Measurements from ENCODE around the gene PEX11B. TPM values are rescaled to one million over a fixed set of nuclear protein-coding genes. Genes with fewer than 3 reads are reported as not detected.
A peak's percentile ranks its signal among the peaks of the same experiment; 100 is the strongest.

The PEX11B gene
- total and polyA plus RNA-seq, 2 of the 4 experiments (the other 2 are of a cell fraction), result 15.4 to 24.3 TPM

- H3K4me3 ChIP-seq (ENCODE audit: insufficient read depth, low read depth, low read length), result peak within 1 kb of the TSS; percentile 61
- H3K36me3 ChIP-seq (ENCODE audit: control insufficient read depth, insufficient read depth, low read length), result no peaks in the 10 kb centered on the region
- H2AFZ ChIP-seq (replicated peaks; ENCODE audit: low read length, poor library complexity), result peak within 1 kb of the TSS; percentile 92
- H3K18ac ChIP-seq (ENCODE audit: low read depth, low read length), result peak within 1 kb of the TSS; percentile 46
- ChIA-PET CTCF (interaction anchor here (0.8 to 2.2 kb wide), 4 partner anchors 13 to 73 kb away, joined by 3 to 18 read pairs (median 4); partner anchors contain the start of gene RBM8A), POLR2A (ENCODE audit: unreplicated experiment) (interaction anchor here (0.6 to 1.1 kb wide), 2 partner anchors 37 to 41 kb away, joined by 3 to 4 read pairs; partner anchors contain the start of gene RBM8A)
- H3K14ac ChIP-seq (replicated peaks; ENCODE audit: low read depth, low read length), result peak within 1 kb of the TSS; percentile 98
- peak within 1 kb of the TSS; percentile 96 for H3K23ac ChIP-seq (ENCODE audit: low read depth, low read length)
- peak within 1 kb of the TSS; percentile 79 to 95 for H4K8ac ChIP-seq (ENCODE audit: low read depth in 2 of 2, low read length in 2 of 2)
- no TSS peak for BruUV-seq (replicated peaks)
- dilution Hi-C loops (cut with HindIII; ENCODE audit: low sequenced_read_pairs, unreplicated experiment), result no loop called here
- H3K9me3 ChIP-seq (ENCODE audit: control insufficient read depth, insufficient read depth, low read length), result peaks cover 2% of the 10 kb centered on the region
- peak within 1 kb of the TSS; percentile 88 for H3K4me2 ChIP-seq (ENCODE audit: low read depth, low read length)
- peaks cover 0 to 44% of the 10 kb centered on the region in 2 experiments; a peak in 3 of 4 replicates for H3K79me1 ChIP-seq (ENCODE audit: low read depth in 1 of 2, low read length in 2 of 2)
- WGBS, 2 experiments (ENCODE audit: extremely low coverage in 2 of 2, insufficient read length in 1 of 2), result 2% methylated on average over 11 of the region's 37 CpGs; no CpG with 5 or more reads in 1 of the 2 experiments
- H2AK9ac ChIP-seq (replicated peaks; ENCODE audit: low read depth, low read length, poor library complexity), result peak within 1 kb of the TSS; percentile 45
- peak within 1 kb of the TSS; percentile 80 for H2BK120ac ChIP-seq (ENCODE audit: low read depth, low read length)
- H2BK15ac ChIP-seq (ENCODE audit: low read depth, low read length), result peak within 1 kb of the TSS; percentile 62; the same call in 1 of the 3 replicates
- peak within 1 kb of the TSS; percentile 92 for H2AK5ac ChIP-seq (ENCODE audit: low read depth, low read length)
- H4K91ac ChIP-seq (ENCODE audit: insufficient read depth, low read depth, low read length), result peak within 1 kb of the TSS; percentile 81
- peaks cover 10% of the 10 kb centered on the region for H3K9me1 ChIP-seq (ENCODE audit: insufficient read depth, low read length)
- H4K5ac ChIP-seq (ENCODE audit: low read depth, low read length), result peak within 1 kb of the TSS; percentile 82
- intact Hi-C loops (cut with micrococcal nuclease), result loop anchor here (1.0 to 2.0 kb wide), 3 partner anchors 13 to 38 kb away; partner anchors contain the start of genes RBM8A and TXNIP
- H4K20me1 ChIP-seq (ENCODE audit: insufficient read depth, low read length), result no peaks in the 10 kb centered on the region
- peak; percentile 89 for DNase-seq
- peak within 1 kb of the TSS; percentile 83 for H3K9ac ChIP-seq (ENCODE audit: low read depth, low read length)
- TF ChIP-seq POLR2A (IDR thresholded peaks at IDR 0.05; ENCODE audit: low read depth, low read length), result no peak; the same call in 1 of the 2 replicates
- no peak for TF ChIP-seq NFE2L2 (IDR thresholded peaks at IDR 0.05; ENCODE audit: low read depth, low read length)
- no peak for TF ChIP-seq CTCF (conservative IDR thresholded peaks at IDR 0.05; ENCODE audit: low read depth, low read length)
- TF ChIP-seq USF2 (IDR thresholded peaks at IDR 0.05; ENCODE audit: low read depth, low read length), result no peak
- peak; percentile 61; the same call in 1 of the 2 replicates for TF ChIP-seq MAZ (IDR thresholded peaks at IDR 0.05; ENCODE audit: borderline replicate concordance, low read depth, low read length)
- TF ChIP-seq RAD21 (IDR thresholded peaks at IDR 0.05; ENCODE audit: low read length), result no peak
- H3K4me1 ChIP-seq (ENCODE audit: control insufficient read depth, insufficient read depth, low read length), result peaks cover 28% of the 10 kb centered on the region
- peak within 1 kb of the TSS; percentile 76 for H3K27ac ChIP-seq (ENCODE audit: insufficient read depth, low read length)
- peak within 1 kb of the TSS; percentile 41; the same call in 1 of the 2 replicates for H2BK20ac ChIP-seq (ENCODE audit: low read depth, low read length)
- peak within 1 kb of the TSS; percentile 86 for H3K56ac ChIP-seq (ENCODE audit: extremely low read depth, insufficient read depth, low read length)
- in situ Hi-C loops (cut with MboI; ENCODE audit: low sequenced_read_pairs), result loop anchor here (5.0 kb wide), 1 partner anchor 47 kb away; the partner anchor contains the start of gene PEX11B
- no peaks in the 10 kb centered on the region for H3K27me3 ChIP-seq (ENCODE audit: control insufficient read depth, insufficient read depth, low read length)
- ATAC-seq (ENCODE audit: low read depth), result peak; percentile 86
- peak within 1 kb of the TSS; percentile 75 for H2BK5ac ChIP-seq (ENCODE audit: low read depth, low read length, poor library complexity, severe bottlenecking)
- H3K4ac ChIP-seq (ENCODE audit: low read depth, low read length), result peak within 1 kb of the TSS; percentile 93
Observed at GRCh38 chr1:145964328-145965118, 46.0 kb upstream of the PEX11B start, which contains the start of the genes ANKRD34A and POLR3GL. TSS of gene ANKRD34A (minus strand) at chr1:145964575. CDS start at chr1:145961759, 2,816 bp downstream. TSS of gene POLR3GL (plus strand) at chr1:145964690. CDS start at chr1:145974866, 10,176 bp downstream.

All from IMR-90 (cell line).